RPMI8226 (cell line): ENCODE measurements around the gene ARHGEF5.
"Not testable (repeated sequence)": the region's sequence is repeated elsewhere in the genome, so short reads cannot be mapped to it uniquely, and the experiment has no call there.

Experiments
- DNase-seq: peaks from one replicate; pipeline ENCODE4 v3.0.0-alpha.2; 2015

ARHGEF5 gene

GRCh38 chr7:144384555-144385245 lies 29.5 kb downstream of the ARHGEF5 start:
- no peak for DNase-seq

- DNase-seq, result no peak
These were observed 31.5 kb downstream of the ARHGEF5 start for GRCh38 chr7:144386741-144387140.

GRCh38 chr7:144388950-144389349 lies 33.7 kb downstream of the ARHGEF5 start:
- no peak for DNase-seq

GRCh38 chr7:144390481-144390880 lies 35.3 kb downstream of the ARHGEF5 start:
- DNase-seq, result no peak

GRCh38 chr7:144391014-144391413 lies 35.8 kb downstream of the ARHGEF5 start:
- no peak for DNase-seq

GRCh38 chr7:144391823-144392255 lies 36.6 kb downstream of the ARHGEF5 start:
- peak; percentile 64 for DNase-seq

GRCh38 chr7:144397086-144397485 lies 41.9 kb downstream of the ARHGEF5 start:
- no peak for DNase-seq

GRCh38 chr7:144398291-144398690 lies 43.1 kb downstream of the ARHGEF5 start:
- no peak for DNase-seq

GRCh38 chr7:144398911-144399310 lies 43.7 kb downstream of the ARHGEF5 start:
- no peak for DNase-seq

GRCh38 chr7:144399946-144400345 lies 44.7 kb downstream of the ARHGEF5 start:
- no peak for DNase-seq

GRCh38 chr7:144401490-144401889 lies 46.3 kb downstream of the ARHGEF5 start:
- DNase-seq, result no peak

- DNase-seq, result no peak
These were observed 47.9 kb downstream of the ARHGEF5 start for GRCh38 chr7:144403102-144403501.

GRCh38 chr7:144403649-144404061 lies 48.5 kb downstream of the ARHGEF5 start, which contains the start of gene NOBOX:
Gene NOBOX (minus strand): TSS chr7:144403693.
- DNase-seq, result no peak

- DNase-seq, result no peak
These were observed 49.7 kb downstream of the ARHGEF5 start for GRCh38 chr7:144404946-144405345.

- no peak for DNase-seq
These were observed 52.2 kb downstream of the ARHGEF5 start for GRCh38 chr7:144407266-144407931.

GRCh38 chr7:144408121-144408520 lies 52.9 kb downstream of the ARHGEF5 start:
- no peak for DNase-seq

- no peak for DNase-seq
These were observed 55.2 kb downstream of the ARHGEF5 start for GRCh38 chr7:144410441-144410840.

- DNase-seq, result no peak
These were observed 59.6 kb downstream of the ARHGEF5 start for GRCh38 chr7:144414815-144415214.

GRCh38 chr7:144415858-144416257 lies 60.7 kb downstream of the ARHGEF5 start:
- no peak for DNase-seq

GRCh38 chr7:144416341-144416740 lies 61.1 kb downstream of the ARHGEF5 start:
- DNase-seq, result no peak

GRCh38 chr7:144418931-144419330 lies 63.7 kb downstream of the ARHGEF5 start:
- not testable (repeated sequence) for DNase-seq

GRCh38 chr7:144427539-144427938 lies 72.3 kb downstream of the ARHGEF5 start:
- DNase-seq, result not testable (repeated sequence)

- DNase-seq, result no peak
These were observed 73.2 kb downstream of the ARHGEF5 start for GRCh38 chr7:144428431-144428830.
